Suprapubic skin (tissue), 4 donors: ENCODE measurements around the gene OR5AN1.
"Not testable (repeated sequence)": the region's sequence is repeated elsewhere in the genome, so short reads cannot be mapped to it uniquely, and the experiment has no call there.

Source experiments
- POLR2A ChIP-seq, 2 donors: fragments of 450-650 bp; IDR thresholded peaks; one replicate each; pipeline ENCODE4 v1.6.1; 2017; ENCODE audit warnings: antibody characterized with exemption in 2 of 2, mild to moderate bottlenecking in 2 of 2, moderate library complexity in 2 of 2
- POLR2AphosphoS5 ChIP-seq, 3 donors: sonication (generic); formaldehyde crosslinking; IDR thresholded peaks; one replicate each; pipeline ENCODE4 v1.6.1; 2017; ENCODE audit warnings: antibody characterized with exemption in 3 of 3

GRCh38 chr11:59372324-59372723 lies 13.6 kb downstream of the OR5AN1 start:
- TF ChIP-seq POLR2A, POLR2AphosphoS5 (IDR thresholded peaks at IDR 0.05): not testable (repeated sequence)
